ENCODE data around the gene MIX23.

MIX23 gene

GRCh38 chr3:122403489-122403888 is 20.5 kb upstream of the MIX23 start:
- DNase-seq, result no peak
- Mint-ChIP-seq H3K4me1 (peaks cover 14% of the 10 kb centered on the region), H3K27ac (no peak overlapping the region), H3K9me3 (no peaks in the 10 kb centered on the region), H3K4me3 (no peak overlapping the region), H3K27me3 (no peaks in the 10 kb centered on the region)
- no peak for ATAC-seq

- Mint-ChIP-seq H3K4me1 (peaks cover 41% of the 10 kb centered on the region), H3K27me3 (no peaks in the 10 kb centered on the region), H3K9me3 (no peaks in the 10 kb centered on the region), H3K4me3 (no peak overlapping the region), H3K27ac (no peak overlapping the region)
- no peak for DNase-seq
- no peak for ATAC-seq
Observed at GRCh38 chr3:122398920-122399319, 15.9 kb upstream of the MIX23 start.

GRCh38 chr3:122397201-122397600 is 14.2 kb upstream of the MIX23 start:
- H3K27me3 Mint-ChIP-seq, result no peaks in the 10 kb centered on the region
- H3K9me3 Mint-ChIP-seq, result no peaks in the 10 kb centered on the region
- H3K4me3 Mint-ChIP-seq, result no peak overlapping the region
- no peak for DNase-seq
- no peak overlapping the region for H3K27ac Mint-ChIP-seq
- ATAC-seq, result no peak
- peaks cover 44% of the 10 kb centered on the region for H3K4me1 Mint-ChIP-seq

- no peak for DNase-seq
- H3K4me3 Mint-ChIP-seq, result no peak overlapping the region
- no peaks in the 10 kb centered on the region for H3K9me3 Mint-ChIP-seq
- H3K4me1 Mint-ChIP-seq, result peaks cover 44% of the 10 kb centered on the region
- H3K27ac Mint-ChIP-seq, result no peak overlapping the region
- no peaks in the 10 kb centered on the region for H3K27me3 Mint-ChIP-seq
- ATAC-seq, result no peak
Observed at GRCh38 chr3:122396511-122396910, 13.5 kb upstream of the MIX23 start.

- DNase-seq (no peak), ATAC-seq (no peak)
- H3K9me3 Mint-ChIP-seq, result no peaks in the 10 kb centered on the region
- peaks cover 39% of the 10 kb centered on the region for H3K4me1 Mint-ChIP-seq
- no peak overlapping the region for H3K4me3 Mint-ChIP-seq
- no peak overlapping the region for H3K27ac Mint-ChIP-seq
- no peaks in the 10 kb centered on the region for H3K27me3 Mint-ChIP-seq
Observed at GRCh38 chr3:122395582-122395981, 12.6 kb upstream of the MIX23 start.

GRCh38 chr3:122394173-122394572 is 11.1 kb upstream of the MIX23 start:
- no peaks in the 10 kb centered on the region for H3K9me3 Mint-ChIP-seq
- ATAC-seq, result no peak

GRCh38 chr3:122392868-122393844 is 10.1 kb upstream of the MIX23 start:
- H3K4me1 Mint-ChIP-seq, result peaks cover 49% of the 10 kb centered on the region
- ATAC-seq (no peak), DNase-seq (peak in 1 of 2 donors; percentile 10)
- no peaks in the 10 kb centered on the region for H3K27me3 Mint-ChIP-seq
- H3K4me3 Mint-ChIP-seq, result no peak overlapping the region
- peak overlapping the region in 1 of 2 donors; percentile 12 for H3K27ac Mint-ChIP-seq
- H3K9me3 Mint-ChIP-seq, result no peaks in the 10 kb centered on the region

More at GRCh38 chr3:122394173-122394572, 11.1 kb upstream of the MIX23 start:
- Mint-ChIP-seq H3K4me1 (peaks cover 41% of the 10 kb centered on the region), H3K27ac (no peak overlapping the region), H3K27me3 (no peaks in the 10 kb centered on the region), H3K4me3 (no peak overlapping the region)
- DNase-seq, result no peak

GRCh38 chr3:122391681-122392446 is 8.8 kb upstream of the MIX23 start:
- no peak for ATAC-seq
- Mint-ChIP-seq H3K4me3 (no peak overlapping the region), H3K27me3 (no peaks in the 10 kb centered on the region), H3K27ac (no peak overlapping the region), H3K9me3 (no peaks in the 10 kb centered on the region), H3K4me1 (peaks cover 51% of the 10 kb centered on the region)
- DNase-seq, result no peak

- H3K27ac Mint-ChIP-seq, result no peak overlapping the region
- ATAC-seq, result no peak
- H3K27me3 Mint-ChIP-seq, result no peaks in the 10 kb centered on the region
- peaks cover 52% of the 10 kb centered on the region for H3K4me1 Mint-ChIP-seq
- no peak overlapping the region for H3K4me3 Mint-ChIP-seq
- H3K9me3 Mint-ChIP-seq, result no peaks in the 10 kb centered on the region
- DNase-seq, result no peak
Observed at GRCh38 chr3:122390665-122391064, 7.6 kb upstream of the MIX23 start.

- no peak for DNase-seq
- Mint-ChIP-seq H3K27ac (no peak overlapping the region), H3K4me1 (peaks cover 46% of the 10 kb centered on the region), H3K9me3 (no peaks in the 10 kb centered on the region), H3K27me3 (no peaks in the 10 kb centered on the region), H3K4me3 (no peak overlapping the region)
- ATAC-seq, result no peak
Observed at GRCh38 chr3:122389892-122390291, 6.9 kb upstream of the MIX23 start.

GRCh38 chr3:122389197-122389596 is 6.2 kb upstream of the MIX23 start:
- Mint-ChIP-seq H3K27ac (peak overlapping the region in 1 of 2 donors; percentile 22), H3K4me3 (no peak overlapping the region), H3K27me3 (no peaks in the 10 kb centered on the region), H3K4me1 (peaks cover 45% of the 10 kb centered on the region), H3K9me3 (no peaks in the 10 kb centered on the region)
- DNase-seq (no peak), ATAC-seq (no peak)

GRCh38 chr3:122387709-122388108 is 4.7 kb upstream of the MIX23 start:
- ATAC-seq, result no peak
- DNase-seq, result no peak
- H3K9me3 Mint-ChIP-seq, result no peaks in the 10 kb centered on the region
- no peaks in the 10 kb centered on the region for H3K27me3 Mint-ChIP-seq
- peak overlapping the region in 1 of 2 donors; percentile 1 for H3K27ac Mint-ChIP-seq
- peaks cover 40% of the 10 kb centered on the region for H3K4me1 Mint-ChIP-seq
- no peak overlapping the region for H3K4me3 Mint-ChIP-seq

- Mint-ChIP-seq H3K9me3 (no peaks in the 10 kb centered on the region), H3K4me1 (peaks cover 73% of the 10 kb centered on the region), H3K4me3 (peak within 1 kb of the TSS; percentile 91 to 94), H3K27ac (peak within 1 kb of the TSS; percentile 91 to 95), H3K27me3 (no peaks in the 10 kb centered on the region)
- DNase-seq, result peak; percentile 95
- peak; percentile 98 for ATAC-seq
Observed at GRCh38 chr3:122383771-122384697, 1.0 kb upstream of the MIX23 start, which contains the start of gene FAM162A. TSS of gene FAM162A (plus strand) at chr3:122384182. CDS start at chr3:122384266, 84 bp downstream.

GRCh38 chr3:122377975-122378374 is 5.1 kb downstream of the MIX23 start:
- Mint-ChIP-seq H3K4me1 (peaks cover 65% of the 10 kb centered on the region), H3K4me3 (peak overlapping the region; percentile 32 to 41), H3K27ac (peak overlapping the region; percentile 93 to 94), H3K27me3 (no peaks in the 10 kb centered on the region), H3K9me3 (peaks cover 0 to 4% of the 10 kb centered on the region in 2 donors)
- DNase-seq (peak in 1 of 2 donors; percentile 23), ATAC-seq (peak; percentile 76)

- Mint-ChIP-seq H3K27me3 (no peaks in the 10 kb centered on the region), H3K27ac (no peak overlapping the region), H3K9me3 (peaks cover 0 to 4% of the 10 kb centered on the region in 2 donors), H3K4me3 (no peak overlapping the region), H3K4me1 (peaks cover 33% of the 10 kb centered on the region)
- ATAC-seq, result no peak
- no peak for DNase-seq
Observed at GRCh38 chr3:122374034-122374433, 9.0 kb downstream of the MIX23 start.

All from stimulated activated naive CD8-positive, alpha-beta T cell treated with anti-CD3 and anti-CD28 coated beads, Interleukin-15, amount 100 ng/mL, for 72 hours (primary cell).